Spleen (tissue), 7 donors: ENCODE results near the gene NUDT4.

Experiments used
- CTCF ChIP-seq, 11 experiments: fragments of 200-600 bp in 7 of 11; fragments of 450-650 bp in 4 of 11; sonication (generic) in 4 of 11; IDR thresholded peaks in 8 of 11; conservative IDR thresholded peaks in 3 of 11; 1 replicate in 7 of 11; 2 replicates in 4 of 11; pipeline versions ENCODE4 v1.4.0 to v1.8.0; 2016 to 2021; ENCODE audit warnings: antibody characterized with exemption in 11 of 11, inconsistent platforms in 4 of 11, mild to moderate bottlenecking in 1 of 11
- POLR2A ChIP-seq, 3 donors: fragments of 450-650 bp; IDR thresholded peaks; one replicate each; pipeline ENCODE4 v1.5.1; 2017; ENCODE audit warnings: antibody characterized with exemption in 3 of 3, mild to moderate bottlenecking in 1 of 3
- donor health status: DM: no; HTN: no; CAD: no; lungs with moderate emphysema.
- donor health status: DM: no; HTN: no; CAD: no.
- donor health status: DM: no; HTN: no; CAD: no.

GRCh38 chr12:93368766-93369165 lies 9.0 kb upstream of the NUDT4 start:
- no peak for TF ChIP-seq CTCF (IDR thresholded peaks at IDR 0.05 in 8 of 11, conservative IDR thresholded peaks at IDR 0.05 in 3 of 11)
- no peak for TF ChIP-seq POLR2A (IDR thresholded peaks at IDR 0.05)
